Natural killer cell (primary cell): Measurements from ENCODE around the gene FANCL. TPM values are rescaled to one million over a fixed set of nuclear protein-coding genes. Genes with fewer than 3 reads are reported as not detected.

Source experiments
- ATAC-seq, 3 donors: fragments of 150-1000 bp in 2 of 3; fragments of 200-7000 bp in 1 of 3; cut with Tn5 transposase; 1 replicate in 1 of 3; 2 replicates in 2 of 3; pipeline ENCODE4 v1.10.0; 2021; ENCODE audit warnings: mild to moderate bottlenecking in 2 of 3, moderate library complexity in 2 of 3
- DNase-seq, 2 donors: peaks; one replicate each; pipeline versions ENCODE4 v3.0.0 to v3.0.0-alpha.2; 2013 to 2021; ENCODE audit warnings: mixed read lengths in 1 of 2
- H3K27ac ChIP-seq: one replicate; pipeline ENCODE4 v1.5.1; 2013; ENCODE audit warnings: mild to moderate bottlenecking, low read length
- H3K27me3 ChIP-seq: one replicate; pipeline ENCODE4 v1.6.1; 2013; ENCODE audit warnings: low read length; ENCODE audit not compliant: control insufficient read depth, insufficient read depth
- H3K36me3 ChIP-seq: one replicate; pipeline ENCODE4 v1.6.1; 2013; ENCODE audit warnings: low read length; ENCODE audit not compliant: control insufficient read depth, insufficient read depth
- H3K4me1 ChIP-seq: one replicate; pipeline ENCODE4 v1.6.1; 2013; ENCODE audit warnings: low read length; ENCODE audit not compliant: control insufficient read depth, insufficient read depth
- H3K4me3 ChIP-seq: one replicate; pipeline ENCODE4 v1.5.1; 2013; ENCODE audit warnings: low read length
- H3K9me3 ChIP-seq: one replicate; pipeline ENCODE4 v1.6.1; 2013; ENCODE audit warnings: low read length; ENCODE audit not compliant: control insufficient read depth, insufficient read depth
- H3K27ac Mint-ChIP-seq, 2 donors: one replicate each; pipeline ENCODE4 v1.8.0; 2022; ENCODE audit warnings: mild to moderate bottlenecking in 2 of 2, mixed read lengths in 2 of 2, moderate library complexity in 1 of 2
- H3K27me3 Mint-ChIP-seq, 2 donors: one replicate each; pipeline ENCODE4 v1.8.0; 2022; ENCODE audit warnings: low read depth in 2 of 2, mixed read lengths in 2 of 2
- H3K36me3 Mint-ChIP-seq: one replicate; pipeline ENCODE4 v1.8.0; 2022; ENCODE audit warnings: mixed read lengths
- H3K4me1 Mint-ChIP-seq, 2 donors: one replicate each; pipeline ENCODE4 v1.8.0; 2022; ENCODE audit warnings: mixed read lengths in 2 of 2
- H3K4me3 Mint-ChIP-seq: one replicate; pipeline ENCODE4 v1.8.0; 2022; ENCODE audit warnings: mild to moderate bottlenecking, moderate library complexity, mixed read lengths
- H3K9me3 Mint-ChIP-seq, 2 donors: one replicate each; pipeline ENCODE4 v1.8.0; 2022; ENCODE audit warnings: mixed read lengths in 2 of 2
- CTCF ChIP-seq: fragments of 200-600 bp; IDR thresholded peaks from one replicate; pipeline ENCODE4 v1.8.0; 2022; ENCODE audit warnings: antibody characterized with exemption
- WGBS: methylation state at CpG from one replicate; pipeline ENCODE4 v1.1.7; 2013; ENCODE audit warnings: missing lambda C conversion rate; ENCODE audit not compliant: insufficient coverage; 5-methylcytosine and 5-hydroxymethylcytosine counted together
- intact Hi-C: fragments of 100-400 bp; cut with micrococcal nuclease; formaldehyde crosslinking; loops from one replicate; pipeline ENCODE4 v1.14.2; 2022
- total RNA-seq, 4 donors: library from RNA; stranded (reverse); fragments of 120-200 nt in 1 of 4; gene quantifications; one replicate each; pipeline versions ENCODE4 v1.2.3 to v1.2.4, GENCODE V29; 2013 to 2022

Gene FANCL
- total RNA-seq, 3 donors from 2014 or later (not counting 1 experiment from before 2014, with no cell fraction given): 6.8 to 13.1 (median 8.0) TPM

DNA sequence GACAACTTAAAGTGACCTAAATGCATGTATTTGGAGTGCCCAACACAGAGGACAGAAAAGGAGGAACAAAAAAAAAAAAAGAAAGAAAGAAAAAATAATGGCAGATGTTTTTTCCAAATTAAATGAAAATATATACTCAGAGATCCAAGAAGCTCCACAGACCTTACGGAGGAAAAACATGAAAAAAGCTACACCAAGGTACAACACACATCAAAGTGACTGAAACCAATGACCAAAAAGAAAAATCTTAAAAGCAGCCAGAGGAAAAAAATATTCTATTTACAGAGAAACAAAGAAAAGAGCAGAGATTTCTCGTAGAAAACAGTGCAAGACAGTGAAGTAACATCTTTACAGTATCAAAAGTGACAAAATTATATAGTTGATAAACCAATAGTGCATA, 5.1 kb downstream of the FANCL start:
- Mint-ChIP-seq H3K9me3 (no peaks in the 10 kb centered on the region), H3K27me3 (no peaks in the 10 kb centered on the region), H3K4me3 (no peak overlapping the region), H3K27ac (no peak overlapping the region), H3K4me1 (peaks cover 10 to 15% of the 10 kb centered on the region in 2 donors), H3K36me3 (no peaks in the 10 kb centered on the region)
- WGBS: 100% methylated on average over 1 of the region's 2 CpGs
- H3K27ac ChIP-seq: no peak overlapping the region
- no peak for TF ChIP-seq CTCF
- no peak for ATAC-seq
- H3K4me1 ChIP-seq: no peaks in the 10 kb centered on the region
- H3K27me3 ChIP-seq: no peaks in the 10 kb centered on the region
- no peak for DNase-seq
- intact Hi-C loops: no loop called here
- H3K9me3 ChIP-seq: no peaks in the 10 kb centered on the region
- H3K36me3 ChIP-seq: no peaks in the 10 kb centered on the region
- no peak overlapping the region for H3K4me3 ChIP-seq

DNA sequence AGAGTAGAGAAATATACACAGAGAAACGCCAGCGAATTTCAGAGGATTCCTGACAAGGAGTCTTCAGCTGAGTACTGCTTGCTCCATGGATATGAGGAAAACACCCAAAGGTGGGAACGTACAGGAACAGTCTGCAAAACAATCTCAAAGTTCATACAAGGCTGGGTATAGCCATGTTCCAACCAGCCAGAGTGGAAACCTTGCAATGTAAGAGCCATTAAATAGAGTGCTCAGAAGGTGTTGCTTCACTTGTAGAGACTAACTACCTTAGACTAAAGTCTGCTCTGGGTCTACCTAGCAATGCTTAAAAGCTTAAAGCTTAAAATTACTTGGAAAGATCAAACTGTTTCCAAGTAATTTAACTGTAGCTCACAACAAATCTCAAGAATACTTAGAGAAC, 6.0 kb downstream of the FANCL start:
- Mint-ChIP-seq H3K4me3 (no peak overlapping the region), H3K36me3 (no peaks in the 10 kb centered on the region), H3K4me1 (peaks cover 2 to 7% of the 10 kb centered on the region in 2 donors), H3K9me3 (no peaks in the 10 kb centered on the region), H3K27me3 (no peaks in the 10 kb centered on the region), H3K27ac (no peak overlapping the region)
- Histone ChIP-seq H3K4me3 (no peak overlapping the region), H3K36me3 (no peaks in the 10 kb centered on the region), H3K27me3 (no peaks in the 10 kb centered on the region), H3K4me1 (no peaks in the 10 kb centered on the region), H3K27ac (no peak overlapping the region), H3K9me3 (no peaks in the 10 kb centered on the region)
- intact Hi-C loops: no loop called here
- ATAC-seq (no peak), DNase-seq (no peak)
- 95% methylated on average over 3 of the region's 3 CpGs for WGBS
- TF ChIP-seq CTCF: no peak

GRCh38 chr2:58228299-58228698, 12.8 kb downstream of the FANCL start:
- no peaks in the 10 kb centered on the region for H3K27me3 Mint-ChIP-seq
- H3K27ac Mint-ChIP-seq: no peak overlapping the region
- no peaks in the 10 kb centered on the region for H3K36me3 ChIP-seq
- no peaks in the 10 kb centered on the region for H3K4me1 ChIP-seq
- H3K4me3 Mint-ChIP-seq: no peak overlapping the region
- H3K4me1 Mint-ChIP-seq: no peaks in the 10 kb centered on the region
- intact Hi-C loops: no loop called here
- H3K9me3 Mint-ChIP-seq: no peaks in the 10 kb centered on the region
- no peak overlapping the region for H3K27ac ChIP-seq
- 100% methylated on average over 1 of the region's 1 CpG for WGBS
- TF ChIP-seq CTCF: no peak
- no peak for ATAC-seq
- no peak for DNase-seq
- no peaks in the 10 kb centered on the region for H3K36me3 Mint-ChIP-seq
- H3K9me3 ChIP-seq: no peaks in the 10 kb centered on the region
- no peaks in the 10 kb centered on the region for H3K27me3 ChIP-seq
- H3K4me3 ChIP-seq: no peak overlapping the region

GRCh38 chr2:58227171-58227917, 13.8 kb downstream of the FANCL start:
- no peaks in the 10 kb centered on the region for H3K27me3 Mint-ChIP-seq
- intact Hi-C loops: no loop called here

More at GRCh38 chr2:58227171-58227917, 13.8 kb downstream of the FANCL start:
- Histone ChIP-seq H3K9me3 (no peaks in the 10 kb centered on the region), H3K4me3 (no peak overlapping the region), H3K27me3 (no peaks in the 10 kb centered on the region), H3K36me3 (no peaks in the 10 kb centered on the region), H3K27ac (no peak overlapping the region), H3K4me1 (no peaks in the 10 kb centered on the region)
- ATAC-seq: no peak
- H3K4me3 Mint-ChIP-seq: no peak overlapping the region
- 96% methylated on average over 14 of the region's 16 CpGs for WGBS
- DNase-seq: no peak
- no peaks in the 10 kb centered on the region for H3K36me3 Mint-ChIP-seq
- no peaks in the 10 kb centered on the region for H3K9me3 Mint-ChIP-seq
- H3K4me1 Mint-ChIP-seq: no peaks in the 10 kb centered on the region
- no peak for TF ChIP-seq CTCF
- H3K27ac Mint-ChIP-seq: no peak overlapping the region
